Measurements from ENCODE around the gene MLEC.
"Not testable (repeated sequence)": the region's sequence is repeated elsewhere in the genome, so short reads cannot be mapped to it uniquely, and the experiment has no call there.

Gene MLEC

GRCh38 chr12:120724720-120725119 lies 37.8 kb downstream of the MLEC start:
- DNase-seq = no peak

- DNase-seq = no peak
Measured at GRCh38 chr12:120725151-120725658, 38.3 kb downstream of the MLEC start.

GRCh38 chr12:120725659-120726509 lies 38.9 kb downstream of the MLEC start, which contains the start of gene ACADS:
ACADS (plus strand) TSS chr12:120725826; CDS start chr12:120725886, 60 bp downstream.
- peak; percentile 84 for DNase-seq

GRCh38 chr12:120726510-120726793 lies 39.5 kb downstream of the MLEC start:
- DNase-seq = no peak

- DNase-seq = no peak
Measured at GRCh38 chr12:120726961-120727360, 40.0 kb downstream of the MLEC start.

GRCh38 chr12:120732198-120732597 lies 45.2 kb downstream of the MLEC start:
- not testable (repeated sequence) for DNase-seq

GRCh38 chr12:120733574-120733973 lies 46.6 kb downstream of the MLEC start:
- DNase-seq = no peak

GRCh38 chr12:120734210-120734609 lies 47.3 kb downstream of the MLEC start:
- DNase-seq = no peak

GRCh38 chr12:120735181-120735580 lies 48.2 kb downstream of the MLEC start:
- DNase-seq = no peak

GRCh38 chr12:120736404-120737331 lies 49.7 kb downstream of the MLEC start:
- no peak for DNase-seq

GRCh38 chr12:120737557-120738251 lies 50.8 kb downstream of the MLEC start:
- DNase-seq = no peak

- no peak for DNase-seq
Measured at GRCh38 chr12:120738252-120739030, 51.5 kb downstream of the MLEC start.

GRCh38 chr12:120739031-120739762 lies 52.2 kb downstream of the MLEC start:
- no peak for DNase-seq

- no peak for DNase-seq
Measured at GRCh38 chr12:120739821-120740613, 53.1 kb downstream of the MLEC start.

- DNase-seq = no peak
Measured at GRCh38 chr12:120740871-120741270, 53.9 kb downstream of the MLEC start.

GRCh38 chr12:120741476-120742421 lies 54.8 kb downstream of the MLEC start:
- no peak for DNase-seq

- DNase-seq = no peak
Measured at GRCh38 chr12:120744922-120745493, 58.1 kb downstream of the MLEC start.

- DNase-seq = no peak
Measured at GRCh38 chr12:120748242-120748641, 61.3 kb downstream of the MLEC start.

- DNase-seq = no peak
Measured at GRCh38 chr12:120749256-120749655, 62.3 kb downstream of the MLEC start.

Data from NCI-H2107 (cell line).